ENCODE data around the gene ADD2. TPM values are rescaled to one million over a fixed set of nuclear protein-coding genes. Genes with fewer than 3 reads are reported as not detected.
"Not testable (repeated sequence)": the region's sequence is repeated elsewhere in the genome, so short reads cannot be mapped to it uniquely, and the experiment has no call there.

ADD2 gene, protein sequence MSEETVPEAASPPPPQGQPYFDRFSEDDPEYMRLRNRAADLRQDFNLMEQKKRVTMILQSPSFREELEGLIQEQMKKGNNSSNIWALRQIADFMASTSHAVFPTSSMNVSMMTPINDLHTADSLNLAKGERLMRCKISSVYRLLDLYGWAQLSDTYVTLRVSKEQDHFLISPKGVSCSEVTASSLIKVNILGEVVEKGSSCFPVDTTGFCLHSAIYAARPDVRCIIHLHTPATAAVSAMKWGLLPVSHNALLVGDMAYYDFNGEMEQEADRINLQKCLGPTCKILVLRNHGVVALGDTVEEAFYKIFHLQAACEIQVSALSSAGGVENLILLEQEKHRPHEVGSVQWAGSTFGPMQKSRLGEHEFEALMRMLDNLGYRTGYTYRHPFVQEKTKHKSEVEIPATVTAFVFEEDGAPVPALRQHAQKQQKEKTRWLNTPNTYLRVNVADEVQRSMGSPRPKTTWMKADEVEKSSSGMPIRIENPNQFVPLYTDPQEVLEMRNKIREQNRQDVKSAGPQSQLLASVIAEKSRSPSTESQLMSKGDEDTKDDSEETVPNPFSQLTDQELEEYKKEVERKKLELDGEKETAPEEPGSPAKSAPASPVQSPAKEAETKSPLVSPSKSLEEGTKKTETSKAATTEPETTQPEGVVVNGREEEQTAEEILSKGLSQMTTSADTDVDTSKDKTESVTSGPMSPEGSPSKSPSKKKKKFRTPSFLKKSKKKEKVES
- 1 to 10 TPM; 1.3 to 1.4 TPM for total RNA-seq

DNA sequence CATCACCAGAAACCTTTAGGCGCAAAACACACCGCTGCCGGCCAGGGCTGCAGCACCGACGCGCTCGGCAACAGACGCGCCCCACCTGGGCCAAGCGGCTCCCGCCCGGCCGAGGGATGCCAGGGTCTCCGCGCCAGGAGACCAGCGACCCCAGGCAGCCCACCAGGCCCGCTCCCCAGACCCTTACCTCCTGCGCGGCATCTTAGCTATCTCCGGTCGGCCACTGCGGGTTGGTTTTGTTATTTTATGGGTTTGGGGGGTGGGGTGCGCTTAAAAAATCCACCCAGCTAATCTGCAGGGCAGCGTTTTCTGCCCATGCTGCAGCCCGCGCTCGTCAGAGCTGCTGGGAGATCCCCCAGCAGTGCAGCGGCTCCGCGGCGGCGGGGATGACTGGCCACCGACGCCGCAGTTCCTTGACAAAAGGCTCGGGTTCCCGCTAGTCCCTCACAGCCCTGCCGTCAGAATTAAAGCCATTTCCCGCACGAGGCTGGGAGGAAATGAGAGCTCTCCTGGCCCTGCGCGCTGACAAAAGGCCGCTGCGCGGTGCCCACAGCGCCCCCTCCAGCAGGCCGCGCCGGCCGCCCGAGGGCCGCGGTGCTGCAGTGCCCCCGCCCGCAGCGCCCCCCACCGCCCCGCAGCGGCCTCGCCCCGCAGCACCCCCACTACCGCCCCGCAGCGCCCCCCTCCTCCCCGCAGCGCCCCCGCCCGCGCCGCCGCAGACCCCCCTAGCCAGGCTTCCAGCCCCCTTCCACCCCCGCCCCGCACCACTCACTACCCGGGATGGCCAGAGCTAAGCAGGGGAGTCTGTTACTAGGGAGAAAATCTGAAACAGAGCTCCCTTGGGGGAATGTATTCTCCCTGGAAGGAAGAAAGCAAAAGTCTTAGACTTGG, at the start of gene ADD2:
ADD2 (minus strand) TSS at position 502 of the 891 bp plus-strand sequence. CDS start 61,792 bp downstream, outside the sequence.
- ChIA-PET POLR2A (interaction anchor here (0.6 kb wide), 1 partner anchor 80 kb away, joined by 3 read pairs; no protein-coding TSS in a partner anchor), CTCF (interaction anchor here (0.7 to 1.6 kb wide), 7 partner anchors 8 to 103 kb away, joined by 3 to 5 read pairs (median 3); partner anchors contain the start of gene FIGLA)
- peaks cover 19% of the 10 kb centered on the region for H3K4me1 Mint-ChIP-seq
- H3K27ac Mint-ChIP-seq = no peak within 1 kb of the TSS
- H3K36me3 Mint-ChIP-seq (ENCODE audit: low read depth) = peaks cover 4% of the 10 kb centered on the region
- H3K27me3 Mint-ChIP-seq = peaks cover 57% of the 10 kb centered on the region
- peak; percentile 49 for DNase-seq
- peak within 1 kb of the TSS; percentile 66 for H3K4me3 Mint-ChIP-seq
- H3K9me3 Mint-ChIP-seq = no peaks in the 10 kb centered on the region

DNA sequence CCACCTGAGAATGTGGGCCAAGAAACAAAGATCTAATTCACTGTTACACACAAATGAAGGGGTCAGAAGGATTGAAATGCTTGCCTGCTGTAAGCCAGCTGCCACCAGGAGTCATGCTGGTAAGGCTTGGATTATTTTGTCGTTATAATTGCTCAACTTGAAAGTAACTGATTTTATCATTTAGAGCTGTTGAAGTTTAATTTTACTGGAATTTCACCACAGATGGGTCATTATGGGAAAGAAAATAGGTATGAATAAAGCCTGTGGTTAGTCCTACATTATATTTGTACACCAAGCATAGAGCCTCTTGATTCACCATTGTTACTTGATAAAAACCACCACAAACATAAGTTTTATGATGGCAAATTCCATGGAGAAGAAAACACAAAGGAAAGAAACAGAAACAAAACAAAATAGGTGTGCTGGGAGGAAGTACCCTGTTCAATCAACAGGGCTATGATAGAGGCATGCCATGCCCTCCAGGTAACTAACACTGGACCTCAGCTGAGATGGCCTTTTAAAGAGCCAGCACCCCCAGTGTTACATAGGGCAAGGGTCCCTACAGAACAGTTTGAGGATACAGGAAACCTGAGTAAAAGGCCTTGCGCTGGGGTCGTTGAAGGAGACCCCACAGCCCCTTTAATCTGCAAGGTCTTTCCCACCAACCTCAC, 49.4 kb upstream of the ADD2 start:
- H3K36me3 Mint-ChIP-seq (ENCODE audit: low read depth) = no peaks in the 10 kb centered on the region
- H3K9me3 Mint-ChIP-seq = no peaks in the 10 kb centered on the region
- H3K4me3 Mint-ChIP-seq = no peak overlapping the region
- H3K27ac Mint-ChIP-seq = no peak overlapping the region
- ChIA-PET CTCF (interaction anchor here (1.0 to 1.3 kb wide), 2 partner anchors 9 to 24 kb away, joined by 3 to 4 read pairs; no protein-coding TSS in a partner anchor), POLR2A (no interaction called here)
- DNase-seq = no peak
- H3K27me3 Mint-ChIP-seq = peaks cover 4% of the 10 kb centered on the region
- H3K4me1 Mint-ChIP-seq = peaks cover 16% of the 10 kb centered on the region

DNA sequence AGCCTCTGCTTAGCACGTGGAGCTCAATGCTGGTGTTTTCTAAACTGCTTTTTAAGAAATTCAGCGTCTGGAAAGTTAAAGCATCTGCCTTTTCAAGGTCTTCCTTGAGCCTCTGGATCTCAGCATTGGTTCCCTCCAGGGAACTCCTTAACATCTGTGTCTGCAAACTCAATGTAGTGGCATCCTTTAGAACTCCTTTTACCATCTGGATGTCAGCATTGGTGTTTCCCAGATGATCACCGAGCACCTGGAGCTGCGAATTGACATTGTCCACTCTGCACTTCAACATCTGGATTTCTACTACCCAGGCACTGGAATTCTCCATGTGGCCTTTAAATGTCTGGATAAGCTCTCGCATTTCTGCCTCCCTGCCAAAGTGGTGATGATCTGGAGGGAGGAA, 48.7 kb upstream of the ADD2 start:
- ChIA-PET POLR2A (no interaction called here), CTCF (interaction anchor here (1.0 to 1.3 kb wide), 2 partner anchors 10 to 25 kb away, joined by 3 to 4 read pairs; no protein-coding TSS in a partner anchor)
- no peak overlapping the region for H3K4me3 Mint-ChIP-seq
- no peaks in the 10 kb centered on the region for H3K9me3 Mint-ChIP-seq
- no peak overlapping the region for H3K27ac Mint-ChIP-seq
- H3K36me3 Mint-ChIP-seq (ENCODE audit: low read depth) = no peaks in the 10 kb centered on the region
- peaks cover 15% of the 10 kb centered on the region for H3K4me1 Mint-ChIP-seq
- no peak for DNase-seq
- peaks cover 4% of the 10 kb centered on the region for H3K27me3 Mint-ChIP-seq

DNA sequence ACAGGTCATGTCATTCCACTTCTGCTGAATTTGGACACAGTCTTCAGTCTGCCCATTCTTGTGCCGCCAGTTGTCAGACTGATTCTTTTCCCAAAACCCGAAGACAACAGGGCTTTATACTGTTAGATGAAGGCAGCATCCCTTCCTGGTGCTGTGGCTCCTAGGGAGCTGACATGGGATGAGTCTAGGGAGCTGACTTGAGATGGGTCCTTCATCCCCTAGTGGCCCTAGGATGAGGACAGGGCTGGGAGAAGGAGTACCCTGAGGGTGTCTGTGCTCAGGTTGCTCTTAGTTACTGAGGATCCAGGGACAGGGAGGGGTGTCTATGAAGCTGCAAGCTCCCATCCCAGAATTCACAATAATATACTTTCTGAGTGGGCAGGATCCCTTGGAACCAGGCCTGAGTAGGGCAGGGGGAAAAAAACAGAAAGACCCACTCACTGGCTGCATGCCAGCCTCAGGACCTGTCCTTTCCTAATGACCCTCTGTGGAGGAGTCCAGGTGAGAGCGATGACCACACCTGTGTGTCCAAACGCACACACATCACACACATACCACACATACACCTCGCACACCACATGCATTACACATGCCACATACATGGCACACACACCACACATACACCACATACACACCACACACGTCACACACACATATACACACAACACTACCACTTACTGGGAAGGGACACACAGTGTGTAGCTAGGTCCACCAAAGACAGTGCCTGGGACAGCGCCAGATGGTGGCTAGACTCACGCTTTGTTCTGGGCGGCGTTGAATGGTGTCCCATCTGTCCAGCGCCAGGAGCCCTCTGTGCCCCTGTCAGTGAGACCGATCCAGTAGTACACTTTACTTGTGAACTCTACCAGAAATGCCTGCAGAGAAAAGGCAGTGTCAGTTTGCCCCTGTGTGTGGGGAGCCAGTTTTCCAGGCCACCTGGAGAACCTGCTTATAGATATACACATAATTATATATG, 41.3 kb upstream of the ADD2 start:
- Mint-ChIP-seq H3K27me3 (peaks cover 9% of the 10 kb centered on the region), H3K4me3 (no peak overlapping the region), H3K36me3 (ENCODE audit: low read depth) (no peaks in the 10 kb centered on the region), H3K9me3 (no peaks in the 10 kb centered on the region), H3K4me1 (no peaks in the 10 kb centered on the region), H3K27ac (no peak overlapping the region)
- CTCF ChIA-PET = no interaction called here
- POLR2A ChIA-PET = no interaction called here
- DNase-seq = no peak

DNA sequence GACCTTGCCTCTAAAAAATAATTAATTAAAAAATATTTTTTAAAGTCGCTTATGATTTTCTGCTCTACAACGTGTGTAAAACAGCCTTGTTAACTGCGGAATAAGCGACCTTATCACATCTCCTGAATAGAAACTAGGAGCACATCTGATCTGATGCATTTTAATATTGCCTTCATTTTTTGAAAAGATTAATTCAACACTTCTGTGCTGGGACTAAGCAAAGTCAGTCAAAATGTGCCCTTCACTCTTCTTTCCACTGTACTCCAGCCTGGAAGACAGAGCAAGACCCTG, 39.8 kb upstream of the ADD2 start:
- Mint-ChIP-seq H3K27me3 (peaks cover 12% of the 10 kb centered on the region), H3K27ac (no peak overlapping the region), H3K4me1 (no peaks in the 10 kb centered on the region), H3K9me3 (no peaks in the 10 kb centered on the region), H3K36me3 (ENCODE audit: low read depth) (no peaks in the 10 kb centered on the region), H3K4me3 (no peak overlapping the region)
- ChIA-PET CTCF (no interaction called here), POLR2A (no interaction called here)
- DNase-seq = no peak

DNA sequence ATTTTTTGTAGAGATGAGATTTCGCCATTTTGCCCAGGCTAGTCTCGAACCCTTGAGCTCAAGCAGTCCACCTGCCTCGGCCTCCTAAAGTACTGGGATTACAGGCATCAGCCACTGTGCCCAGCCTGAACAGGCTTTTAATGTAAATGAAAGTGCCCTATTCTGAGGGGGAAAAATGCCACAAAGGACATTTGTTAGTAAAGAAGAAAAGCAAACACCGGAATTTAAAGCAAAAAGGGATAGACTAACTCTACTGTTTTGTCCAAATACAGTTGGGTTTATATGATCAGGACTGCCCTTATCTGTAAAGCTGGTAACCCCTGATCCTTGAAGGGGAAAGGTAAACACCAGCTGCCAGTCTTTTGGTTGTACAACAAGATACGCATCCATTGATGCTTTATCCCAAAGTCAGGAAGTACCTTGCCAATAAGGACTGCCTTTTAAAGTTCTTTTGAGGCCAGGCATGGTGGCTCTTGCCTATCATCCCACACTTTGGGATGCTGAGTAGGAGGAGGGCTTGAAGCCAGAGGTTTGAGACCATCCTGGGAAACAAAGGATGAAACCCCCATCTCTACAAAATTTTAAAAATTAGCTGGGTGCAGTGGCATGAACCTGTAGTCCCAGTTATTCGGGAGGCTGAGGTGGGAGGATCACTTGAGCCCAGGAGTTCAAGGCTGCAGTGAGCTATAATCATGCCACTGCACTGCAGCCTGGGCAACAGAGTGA, 39.3 kb upstream of the ADD2 start:
- CTCF ChIA-PET = no interaction called here
- Mint-ChIP-seq H3K9me3 (no peaks in the 10 kb centered on the region), H3K27me3 (peaks cover 12% of the 10 kb centered on the region), H3K36me3 (ENCODE audit: low read depth) (no peaks in the 10 kb centered on the region), H3K27ac (no peak overlapping the region), H3K4me3 (no peak overlapping the region), H3K4me1 (no peaks in the 10 kb centered on the region)
- POLR2A ChIA-PET = no interaction called here
- DNase-seq = no peak

DNA sequence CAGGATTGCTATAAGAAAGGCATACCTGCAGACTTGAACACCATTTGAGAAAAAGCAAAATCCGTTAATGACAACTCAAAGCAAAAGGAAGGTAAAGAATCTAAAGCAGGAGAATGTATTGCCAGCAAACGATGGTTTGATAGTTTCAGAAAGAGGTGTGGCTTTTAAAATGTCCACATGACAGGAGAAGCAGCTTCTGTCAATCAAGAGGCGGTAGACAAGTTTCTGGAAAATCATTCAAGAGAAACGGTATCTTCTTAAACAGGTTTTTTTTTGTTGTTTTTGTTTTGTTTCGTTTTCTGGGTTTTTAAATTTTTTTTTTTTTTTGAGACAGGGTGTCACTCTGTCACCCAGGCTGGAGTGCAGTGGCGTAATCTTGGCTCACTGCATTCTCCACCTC, 38.6 kb upstream of the ADD2 start:
- ChIA-PET POLR2A (no interaction called here), CTCF (interaction anchor here (1.0 kb wide), 1 partner anchor 150 kb away, joined by 3 read pairs; no protein-coding TSS in a partner anchor)
- no peak for DNase-seq
- no peaks in the 10 kb centered on the region for H3K36me3 Mint-ChIP-seq (ENCODE audit: low read depth)
- no peak overlapping the region for H3K4me3 Mint-ChIP-seq
- no peaks in the 10 kb centered on the region for H3K4me1 Mint-ChIP-seq
- H3K27ac Mint-ChIP-seq = no peak overlapping the region
- no peaks in the 10 kb centered on the region for H3K9me3 Mint-ChIP-seq
- peaks cover 12% of the 10 kb centered on the region for H3K27me3 Mint-ChIP-seq

DNA sequence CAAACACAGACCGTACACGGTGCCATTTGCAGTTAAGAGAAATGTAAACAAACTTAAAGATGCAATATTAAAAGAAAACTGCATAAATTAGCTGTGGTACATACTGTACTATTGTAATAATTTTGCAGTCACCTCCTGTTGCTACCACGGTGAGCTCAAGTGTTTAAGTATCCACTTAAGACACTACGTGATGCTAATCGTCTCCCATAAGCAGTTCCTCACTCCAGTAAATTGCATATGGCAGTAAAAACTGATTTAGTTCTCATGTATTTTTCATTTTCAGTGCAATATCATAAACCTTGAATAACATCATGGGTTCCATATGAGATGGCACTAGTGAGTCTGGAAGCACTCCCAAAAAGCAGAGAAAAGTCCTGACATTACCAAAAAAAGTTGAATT, 38.0 kb upstream of the ADD2 start:
- H3K36me3 Mint-ChIP-seq (ENCODE audit: low read depth) = no peaks in the 10 kb centered on the region
- H3K4me1 Mint-ChIP-seq = no peaks in the 10 kb centered on the region
- peaks cover 12% of the 10 kb centered on the region for H3K27me3 Mint-ChIP-seq
- DNase-seq = no peak
- ChIA-PET POLR2A (interaction anchor here (0.6 kb wide), 1 partner anchor 8 kb away, joined by 3 read pairs; no protein-coding TSS in a partner anchor), CTCF (interaction anchor here (1.0 kb wide), 1 partner anchor 149 kb away, joined by 3 read pairs; no protein-coding TSS in a partner anchor)
- H3K27ac Mint-ChIP-seq = no peak overlapping the region
- no peaks in the 10 kb centered on the region for H3K9me3 Mint-ChIP-seq
- H3K4me3 Mint-ChIP-seq = no peak overlapping the region

DNA sequence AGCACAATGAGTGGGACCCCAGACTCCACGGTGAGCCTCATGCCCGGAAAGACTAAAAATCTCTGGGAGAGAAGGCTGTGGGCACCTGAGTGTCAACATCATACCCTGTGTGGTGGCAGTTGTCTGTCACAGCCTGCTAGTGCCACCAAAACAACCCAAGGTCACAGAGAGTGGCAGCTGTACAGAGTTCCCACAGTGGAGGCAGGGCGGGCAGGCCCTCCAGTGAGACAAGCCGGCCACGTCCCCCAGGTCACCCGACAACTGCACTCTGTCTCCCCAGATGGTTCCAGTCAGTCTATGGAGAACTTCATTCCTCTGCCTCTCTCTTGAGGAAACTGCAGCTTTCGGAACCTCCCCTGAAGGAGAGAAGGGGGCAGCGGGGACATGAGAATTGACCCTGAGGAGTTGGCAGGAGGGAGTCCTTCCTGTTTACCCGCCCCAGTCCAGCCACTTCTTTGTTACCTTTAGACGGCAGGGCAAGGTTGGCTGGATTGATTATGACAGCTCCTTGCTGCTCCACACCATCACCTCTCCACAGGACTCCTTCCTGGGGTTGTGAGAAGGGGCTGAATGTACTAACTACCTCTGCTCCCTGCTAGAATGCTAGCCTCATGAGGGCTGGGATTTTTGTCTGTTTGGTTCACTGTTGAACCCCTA, 33.7 kb upstream of the ADD2 start:
- H3K4me1 Mint-ChIP-seq = no peaks in the 10 kb centered on the region
- CTCF ChIA-PET = no interaction called here
- no peak for DNase-seq
- H3K27ac Mint-ChIP-seq = no peak overlapping the region
- POLR2A ChIA-PET = no interaction called here
- H3K36me3 Mint-ChIP-seq (ENCODE audit: low read depth) = no peaks in the 10 kb centered on the region
- peaks cover 10% of the 10 kb centered on the region for H3K9me3 Mint-ChIP-seq
- H3K4me3 Mint-ChIP-seq = no peak overlapping the region
- peaks cover 20% of the 10 kb centered on the region for H3K27me3 Mint-ChIP-seq

DNA sequence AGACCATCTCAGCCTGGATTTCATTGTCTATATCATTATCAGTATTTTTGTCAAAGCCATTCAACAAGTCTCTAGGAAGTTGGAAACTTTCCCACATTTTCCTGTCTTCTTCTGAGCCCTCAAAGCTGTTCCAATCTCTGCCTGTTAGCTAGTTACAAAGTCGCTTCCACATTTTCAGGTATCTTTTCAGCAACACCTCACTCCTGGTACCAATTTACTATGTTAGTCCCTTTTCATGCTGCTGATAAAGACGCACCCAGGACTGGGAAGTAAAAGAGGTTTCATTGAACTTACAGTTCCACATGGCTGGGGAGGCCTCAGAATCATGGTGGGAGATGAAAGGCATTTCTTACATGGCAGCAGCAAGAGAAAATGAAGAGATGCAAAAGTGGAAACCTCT, 31.7 kb upstream of the ADD2 start:
- POLR2A ChIA-PET = no interaction called here
- no peak overlapping the region for H3K4me3 Mint-ChIP-seq

DNA sequence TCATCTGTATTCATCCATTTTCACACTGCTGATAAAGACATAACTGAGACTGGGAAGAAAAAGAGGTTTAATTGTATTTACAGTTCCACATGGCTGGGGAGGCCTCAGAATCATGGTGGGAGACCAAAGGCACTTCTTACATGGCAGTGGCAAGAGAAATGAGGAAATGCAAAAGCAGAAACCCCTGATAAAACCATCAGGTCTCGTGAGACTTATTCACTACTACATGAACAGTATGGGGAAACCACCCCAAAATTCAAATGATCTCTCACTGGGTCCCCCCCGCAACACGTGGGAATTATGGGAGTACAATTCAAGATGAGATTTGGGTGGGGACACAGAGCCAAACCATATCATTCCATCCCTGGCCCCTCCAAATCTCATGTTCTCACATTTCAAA, 30.0 kb upstream of the ADD2 start:
- H3K9me3 Mint-ChIP-seq; CTCF ChIA-PET; DNase-seq; H3K36me3 Mint-ChIP-seq (ENCODE audit: low read depth); H3K4me3 Mint-ChIP-seq; H3K27ac Mint-ChIP-seq; POLR2A ChIA-PET; H3K4me1 Mint-ChIP-seq: not testable (repeated sequence)
- peaks cover 25% of the 10 kb centered on the region for H3K27me3 Mint-ChIP-seq

More for the DNA sequence above, 31.7 kb upstream of the ADD2 start:
- no peaks in the 10 kb centered on the region for H3K4me1 Mint-ChIP-seq
- DNase-seq = no peak
- no peak overlapping the region for H3K27ac Mint-ChIP-seq
- CTCF ChIA-PET = interaction anchor here (1.4 kb wide), 1 partner anchor 12 kb away, joined by 3 read pairs; no protein-coding TSS in a partner anchor
- H3K27me3 Mint-ChIP-seq = peaks cover 22% of the 10 kb centered on the region
- H3K9me3 Mint-ChIP-seq = peaks cover 10% of the 10 kb centered on the region
- no peaks in the 10 kb centered on the region for H3K36me3 Mint-ChIP-seq (ENCODE audit: low read depth)
